Activated CD8-positive, alpha-beta T cell treated with anti-CD3 and anti-CD28 coated beads for 36 hours (primary cell): Measurements from ENCODE around the gene GRAMD1B. TPM values are rescaled to one million over a fixed set of nuclear protein-coding genes. Genes with fewer than 3 reads are reported as not detected.

Experiments
- ATAC-seq: fragments of 200-7000 bp; cut with Tn5 transposase; one replicate; pipeline ENCODE4 v1.10.0; 2021; ENCODE audit warnings: mild to moderate bottlenecking, moderate library complexity
- CTCF ChIA-PET: fragments of 350-600 bp; sonication (Branson Sonifier 250); formaldehyde crosslinking; loops from one replicate; lab custom pipeline; 2021; ENCODE audit warnings: antibody characterized with exemption; lab: Charles Lee
- POLR2A ChIA-PET: fragments of 350-600 bp; sonication (Branson Sonifier 250); formaldehyde crosslinking; loops from one replicate; lab custom pipeline; 2021; ENCODE audit warnings: antibody characterized with exemption; lab: Charles Lee
- DNase-seq: peaks from one replicate; pipeline ENCODE4 v3.0.0-alpha.2; 2020
- H3K27ac Mint-ChIP-seq: one replicate; pipeline ENCODE4 v1.8.0; 2021; ENCODE audit warnings: mild to moderate bottlenecking, mixed read lengths
- H3K27me3 Mint-ChIP-seq: one replicate; pipeline ENCODE4 v1.8.0; 2021; ENCODE audit warnings: mixed read lengths
- H3K36me3 Mint-ChIP-seq: one replicate; pipeline ENCODE4 v1.8.0; 2021; ENCODE audit warnings: low read depth, mixed read lengths
- H3K4me1 Mint-ChIP-seq: one replicate; pipeline ENCODE4 v1.8.0; 2021; ENCODE audit warnings: low read depth, mixed read lengths
- H3K4me3 Mint-ChIP-seq: one replicate; pipeline ENCODE4 v1.8.0; 2021; ENCODE audit warnings: mild to moderate bottlenecking, moderate library complexity, mixed read lengths
- H3K9me3 Mint-ChIP-seq: one replicate; pipeline ENCODE4 v1.8.0; 2021; ENCODE audit warnings: mixed read lengths
- CTCF ChIP-seq: fragments of 200-600 bp; IDR thresholded peaks from one replicate; pipeline ENCODE4 v1.8.0; 2022; ENCODE audit warnings: antibody characterized with exemption, mild to moderate bottlenecking
- intact Hi-C: fragments of 100-400 bp; cut with micrococcal nuclease; formaldehyde crosslinking; loops from one replicate; pipeline ENCODE4 v1.10.0; 2022
- microRNA-seq: library from miRNA; unstranded; fragments of <30 nt; microRNA quantifications from one replicate; pipeline ENCODE4 v1.2.0, GENCODE V29; 2022; ENCODE audit warnings: borderline microRNAs expressed, borderline replicate concordance
- total RNA-seq, 2 experiments: library from RNA; stranded (reverse); gene quantifications; one replicate each; pipeline ENCODE4 v1.2.3, GENCODE V29; 2021

Gene GRAMD1B
- total RNA-seq, 2 experiments from 2014 or later = 15.4 to 16.2 TPM

GRCh38 chr11:123670081-123670480, 240.0 kb downstream of the GRAMD1B start:
- DNase-seq (no peak), ATAC-seq (no peak)
- Mint-ChIP-seq H3K4me1 (no peaks in the 10 kb centered on the region), H3K27me3 (no peaks in the 10 kb centered on the region), H3K27ac (no peak overlapping the region), H3K4me3 (no peak overlapping the region), H3K36me3 (no peaks in the 10 kb centered on the region), H3K9me3 (no peaks in the 10 kb centered on the region)
- TF ChIP-seq CTCF = no peak
- POLR2A ChIA-PET = no interaction called here
- intact Hi-C loops = no loop called here
- CTCF ChIA-PET = interaction anchor here (0.6 to 2.9 kb wide), 3 partner anchors 22 to 41 kb away, joined by 3 to 9 read pairs (median 3); no protein-coding TSS in a partner anchor

- no peaks in the 10 kb centered on the region for H3K36me3 Mint-ChIP-seq
Observed at GRCh38 chr11:123671534-123671933, 241.5 kb downstream of the GRAMD1B start.

GRCh38 chr11:123672568-123672967, 242.5 kb downstream of the GRAMD1B start:
- ChIA-PET POLR2A (no interaction called here), CTCF (interaction anchor here (2.9 kb wide), 1 partner anchor 36 kb away, joined by 9 read pairs; no protein-coding TSS in a partner anchor)
- no peaks in the 10 kb centered on the region for H3K4me1 Mint-ChIP-seq
- no peak overlapping the region for H3K4me3 Mint-ChIP-seq
- no peak overlapping the region for H3K27ac Mint-ChIP-seq
- no peaks in the 10 kb centered on the region for H3K36me3 Mint-ChIP-seq
- intact Hi-C loops = no loop called here
- no peaks in the 10 kb centered on the region for H3K9me3 Mint-ChIP-seq
- no peak for DNase-seq
- ATAC-seq = no peak
- no peaks in the 10 kb centered on the region for H3K27me3 Mint-ChIP-seq
- no peak for TF ChIP-seq CTCF

More at GRCh38 chr11:123671534-123671933, 241.5 kb downstream of the GRAMD1B start:
- no peak for TF ChIP-seq CTCF
- DNase-seq (no peak), ATAC-seq (no peak)
- Mint-ChIP-seq H3K4me1 (no peaks in the 10 kb centered on the region), H3K9me3 (no peaks in the 10 kb centered on the region), H3K27me3 (no peaks in the 10 kb centered on the region), H3K27ac (no peak overlapping the region), H3K4me3 (no peak overlapping the region)
- intact Hi-C loops = no loop called here
- POLR2A ChIA-PET = interaction anchor here (0.6 to 0.7 kb wide), 2 partner anchors 68 to 390 kb away, joined by 3 to 4 read pairs; no protein-coding TSS in a partner anchor
- CTCF ChIA-PET = interaction anchor here (1.0 to 2.9 kb wide), 2 partner anchors 37 to 39 kb away, joined by 3 to 9 read pairs; no protein-coding TSS in a partner anchor

- ChIA-PET CTCF (interaction anchor here (1.3 kb wide), 2 partner anchors 32 to 33 kb away, joined by 3 read pairs; no protein-coding TSS in a partner anchor), POLR2A (no interaction called here)
- no peak overlapping the region for H3K27ac Mint-ChIP-seq
- H3K27me3 Mint-ChIP-seq = peaks cover 3% of the 10 kb centered on the region
- ATAC-seq = no peak
- H3K4me3 Mint-ChIP-seq = no peak overlapping the region
- intact Hi-C loops = no loop called here
- no peak for TF ChIP-seq CTCF
- no peaks in the 10 kb centered on the region for H3K9me3 Mint-ChIP-seq
- H3K4me1 Mint-ChIP-seq = no peaks in the 10 kb centered on the region
- no peaks in the 10 kb centered on the region for H3K36me3 Mint-ChIP-seq
- no peak for DNase-seq
Observed at GRCh38 chr11:123674297-123674696, 244.2 kb downstream of the GRAMD1B start.

Small RNAs within 50 kb of the gene (microRNA-seq; reads per million reads assigned to microRNA genes)
- not detected for gene MIR4493

Other genes with a start within 250 kb of the GRAMD1B start
- under 1 TPM in 1 of 2 experiments, not detected in 1; 0.09 TPM for gene CLMP, start 235.0 kb upstream of the GRAMD1B start, total RNA-seq
- not detected for gene SCN3B, start 224.4 kb downstream of the GRAMD1B start, total RNA-seq